ENCODE measurements around the gene RWDD2A.
"Not testable (repeated sequence)": the region's sequence is repeated elsewhere in the genome, so short reads cannot be mapped to it uniquely, and the experiment has no call there.

Gene RWDD2A

GRCh38 chr6:83188501-83188900 lies 4.7 kb upstream of the RWDD2A start:
- TF ChIP-seq, protein P1, sequence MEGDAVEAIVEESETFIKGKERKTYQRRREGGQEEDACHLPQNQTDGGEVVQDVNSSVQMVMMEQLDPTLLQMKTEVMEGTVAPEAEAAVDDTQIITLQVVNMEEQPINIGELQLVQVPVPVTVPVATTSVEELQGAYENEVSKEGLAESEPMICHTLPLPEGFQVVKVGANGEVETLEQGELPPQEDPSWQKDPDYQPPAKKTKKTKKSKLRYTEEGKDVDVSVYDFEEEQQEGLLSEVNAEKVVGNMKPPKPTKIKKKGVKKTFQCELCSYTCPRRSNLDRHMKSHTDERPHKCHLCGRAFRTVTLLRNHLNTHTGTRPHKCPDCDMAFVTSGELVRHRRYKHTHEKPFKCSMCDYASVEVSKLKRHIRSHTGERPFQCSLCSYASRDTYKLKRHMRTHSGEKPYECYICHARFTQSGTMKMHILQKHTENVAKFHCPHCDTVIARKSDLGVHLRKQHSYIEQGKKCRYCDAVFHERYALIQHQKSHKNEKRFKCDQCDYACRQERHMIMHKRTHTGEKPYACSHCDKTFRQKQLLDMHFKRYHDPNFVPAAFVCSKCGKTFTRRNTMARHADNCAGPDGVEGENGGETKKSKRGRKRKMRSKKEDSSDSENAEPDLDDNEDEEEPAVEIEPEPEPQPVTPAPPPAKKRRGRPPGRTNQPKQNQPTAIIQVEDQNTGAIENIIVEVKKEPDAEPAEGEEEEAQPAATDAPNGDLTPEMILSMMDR (IDR thresholded peaks at IDR 0.05; ENCODE audit: insufficient read depth, low read length, missing control alignments), result no peak
- no peak for DNase-seq (ENCODE audit: low read depth, low spot score)
- ChIA-PET POLR2A (no interaction called here), CTCF (interaction anchor here (1.2 to 9.0 kb wide), 3 partner anchors 29 to 230 kb away, joined by 3 to 111 read pairs (median 4); partner anchors contain the start of genes DOP1A and UBE3D)
- no peak overlapping the region for H3K4me3 ChIP-seq (ENCODE audit: low read depth, low read length)

DNA sequence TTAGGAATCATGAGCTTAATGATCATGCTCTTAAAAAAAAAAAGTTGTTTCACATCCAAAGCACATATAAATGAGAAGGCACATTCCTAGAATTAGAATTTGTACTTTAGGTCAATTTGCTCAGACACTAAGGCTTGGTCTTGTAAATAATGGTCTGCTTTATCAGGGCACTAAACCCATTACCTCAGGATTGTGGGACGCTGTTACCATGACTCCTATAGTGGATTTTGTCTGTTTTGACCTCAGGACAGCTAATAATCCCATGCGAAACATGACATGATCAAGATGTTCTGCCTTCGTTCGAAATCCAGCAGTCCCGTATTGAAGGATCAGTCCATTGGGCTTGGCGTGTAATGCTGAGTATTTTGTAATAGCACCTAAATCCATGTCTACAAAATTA lies 2.5 kb upstream of the RWDD2A start:
- DNase-seq (ENCODE audit: low read depth, low spot score), result no peak
- CTCF ChIA-PET, result interaction anchor here (1.0 to 9.0 kb wide), 6 partner anchors 23 to 345 kb away, joined by 3 to 111 read pairs (median 5); partner anchors contain the start of genes DOP1A, PRSS35 and UBE3D
- POLR2A ChIA-PET, result interaction anchor here (0.6 kb wide), 1 partner anchor 39 kb away, joined by 3 read pairs; no protein-coding TSS in a partner anchor
- H3K4me3 ChIP-seq (ENCODE audit: low read depth, low read length), result no peak overlapping the region
- TF ChIP-seq, protein P1 (IDR thresholded peaks at IDR 0.05; ENCODE audit: insufficient read depth, low read length, missing control alignments), result no peak

- POLR2A ChIA-PET; DNase-seq (ENCODE audit: low read depth, low spot score): not testable (repeated sequence)
- CTCF ChIA-PET, result interaction anchor here (1.8 to 3.2 kb wide), 2 partner anchors 23 to 126 kb away, joined by 7 to 15 read pairs; partner anchors contain the start of gene UBE3D
- H3K4me3 ChIP-seq (ENCODE audit: low read depth, low read length), result peak overlapping the region; percentile 91
These were observed 1.2 kb upstream of the RWDD2A start for GRCh38 chr6:83191974-83192373.

GRCh38 chr6:83192456-83192855 lies 701 bp upstream of the RWDD2A start:
- DNase-seq (ENCODE audit: low read depth, low spot score), result no peak
- CTCF ChIA-PET, result interaction anchor here (1.8 kb wide), 1 partner anchor 127 kb away, joined by 7 read pairs; the partner anchor contains the start of gene UBE3D
- TF ChIP-seq, protein P1 (IDR thresholded peaks at IDR 0.05; ENCODE audit: insufficient read depth, low read length, missing control alignments), result no peak
- POLR2A ChIA-PET, result no interaction called here
- peak overlapping the region; percentile 91 for H3K4me3 ChIP-seq (ENCODE audit: low read depth, low read length)

DNA sequence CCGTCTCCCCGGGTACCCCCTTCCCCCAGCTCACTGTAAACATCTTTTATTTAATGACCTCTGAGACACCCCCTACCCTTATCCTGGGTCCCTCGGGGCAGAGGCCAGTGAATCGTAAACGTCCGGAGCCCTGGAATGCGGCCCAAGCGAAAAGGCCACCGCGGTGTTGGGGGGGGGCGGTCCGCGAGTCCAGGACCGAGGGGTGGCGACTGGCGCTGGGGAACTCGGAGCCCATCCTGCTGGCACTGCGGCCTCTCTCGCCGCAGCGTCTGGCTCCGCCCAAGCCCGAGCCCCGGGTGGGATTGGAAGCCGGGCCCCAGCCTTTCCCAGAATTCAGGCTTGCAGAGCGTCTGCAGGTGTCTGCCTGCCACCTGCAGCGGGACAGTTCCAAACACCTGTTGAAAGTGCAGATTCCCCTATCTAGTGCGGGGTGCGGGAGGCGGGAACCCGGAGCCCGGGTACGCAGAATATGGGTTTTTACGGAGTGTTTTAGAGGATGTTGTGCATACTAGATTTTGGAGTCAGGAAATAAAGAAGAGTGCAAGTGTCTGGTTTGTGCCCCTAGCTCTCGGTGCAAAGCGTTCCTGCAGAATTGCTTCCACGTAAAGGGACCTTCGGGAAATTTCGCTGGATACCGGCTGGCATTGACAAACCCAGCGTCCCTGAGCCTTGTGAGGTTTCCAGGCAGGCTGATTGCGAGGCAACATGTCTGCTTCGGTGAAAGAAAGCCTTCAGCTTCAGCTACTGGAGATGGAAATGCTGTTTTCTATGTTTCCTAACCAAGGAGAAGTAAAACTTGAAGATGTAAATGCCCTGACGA lies 800 bp downstream of the RWDD2A start:
- TF ChIP-seq, protein P1 (IDR thresholded peaks at IDR 0.05; ENCODE audit: insufficient read depth, low read length, missing control alignments), result no peak
- H3K4me3 ChIP-seq (ENCODE audit: low read depth, low read length), result peak overlapping the region; percentile 91
- POLR2A ChIA-PET, result interaction anchor here (0.7 to 1.0 kb wide), 2 partner anchors 10 to 127 kb away, joined by 4 read pairs; no protein-coding TSS in a partner anchor
- CTCF ChIA-PET, result interaction anchor here (0.6 to 7.7 kb wide), 6 partner anchors 16 to 319 kb away, joined by 3 to 78 read pairs (median 4); partner anchors contain the start of genes DOP1A and UBE3D
- DNase-seq (ENCODE audit: low read depth, low spot score), result no peak

- POLR2A ChIA-PET, result interaction anchor here (0.5 to 0.7 kb wide), 2 partner anchors 15 to 17 kb away, joined by 3 to 4 read pairs; no protein-coding TSS in a partner anchor
- no peak overlapping the region for H3K4me3 ChIP-seq (ENCODE audit: low read depth, low read length)
- CTCF ChIA-PET, result interaction anchor here (0.8 to 7.7 kb wide), 7 partner anchors 10 to 317 kb away, joined by 4 to 78 read pairs (median 5); partner anchors contain the start of genes DOP1A and UBE3D
- no peak for DNase-seq (ENCODE audit: low read depth, low spot score)
- TF ChIP-seq, protein P1 (IDR thresholded peaks at IDR 0.05; ENCODE audit: insufficient read depth, low read length, missing control alignments), result no peak
These were observed 5.5 kb downstream of the RWDD2A start for GRCh38 chr6:83198486-83199172.
